DOHH2 (cell line): Measurements from ENCODE around the gene PAOX.
"Not testable (repeated sequence)": the region's sequence is repeated elsewhere in the genome, so short reads cannot be mapped to it uniquely, and the experiment has no call there.

Experiments
- CTCF ChIP-seq: fragments of 200-600 bp; sonication (generic); IDR thresholded peaks from one replicate; pipeline ENCODE4 v1.5.1; 2014; ENCODE audit warnings: antibody characterized with exemption, mild to moderate bottlenecking, low read depth, low read length; ENCODE audit not compliant: poor library complexity, severe bottlenecking
- EZH2phosphoT487 ChIP-seq: fragments of 200-600 bp; sonication (generic); IDR thresholded peaks from 2 replicates; pipeline ENCODE4 v1.6.1; 2017; ENCODE audit warnings: borderline replicate concordance, mild to moderate bottlenecking, antibody characterized with exemption, low read length, moderate library complexity, mixed read lengths

GRCh38 chr10:133429571-133429970 is 50.5 kb downstream of the PAOX start:
- not testable (repeated sequence) for TF ChIP-seq CTCF, EZH2phosphoT487
